CD4-positive, alpha-beta T cell treated with Interferon alpha-2 for 1 hour (primary cell): ENCODE results near the gene POMP.
"Not testable (repeated sequence)": the region's sequence is repeated elsewhere in the genome, so short reads cannot be mapped to it uniquely, and the experiment has no call there.

Source experiments
- DNase-seq, 2 donors: peaks; one replicate each; pipeline ENCODE4 v3.0.0-alpha.2; 2020 to 2022

The POMP gene

DNA sequence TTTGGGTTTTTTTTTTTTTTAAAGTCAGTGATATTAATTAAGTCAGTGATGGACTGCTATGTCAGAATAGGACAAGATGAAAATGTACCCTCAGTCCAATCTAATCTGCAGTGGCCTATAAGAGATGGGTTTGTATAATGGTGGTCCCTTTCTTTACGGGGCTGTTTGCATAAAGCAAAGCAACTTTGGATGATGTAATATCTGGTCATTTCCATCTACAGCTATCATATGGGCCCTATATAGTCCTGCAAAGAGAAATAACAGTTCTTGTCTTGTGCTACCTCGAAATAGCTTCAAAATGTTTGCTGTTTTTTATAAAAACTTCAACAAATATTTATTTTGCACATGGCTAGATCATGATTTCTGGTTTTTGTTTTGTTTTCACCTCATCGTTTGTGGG is 20.2 kb upstream of the POMP start:
- DNase-seq: no peak

DNA sequence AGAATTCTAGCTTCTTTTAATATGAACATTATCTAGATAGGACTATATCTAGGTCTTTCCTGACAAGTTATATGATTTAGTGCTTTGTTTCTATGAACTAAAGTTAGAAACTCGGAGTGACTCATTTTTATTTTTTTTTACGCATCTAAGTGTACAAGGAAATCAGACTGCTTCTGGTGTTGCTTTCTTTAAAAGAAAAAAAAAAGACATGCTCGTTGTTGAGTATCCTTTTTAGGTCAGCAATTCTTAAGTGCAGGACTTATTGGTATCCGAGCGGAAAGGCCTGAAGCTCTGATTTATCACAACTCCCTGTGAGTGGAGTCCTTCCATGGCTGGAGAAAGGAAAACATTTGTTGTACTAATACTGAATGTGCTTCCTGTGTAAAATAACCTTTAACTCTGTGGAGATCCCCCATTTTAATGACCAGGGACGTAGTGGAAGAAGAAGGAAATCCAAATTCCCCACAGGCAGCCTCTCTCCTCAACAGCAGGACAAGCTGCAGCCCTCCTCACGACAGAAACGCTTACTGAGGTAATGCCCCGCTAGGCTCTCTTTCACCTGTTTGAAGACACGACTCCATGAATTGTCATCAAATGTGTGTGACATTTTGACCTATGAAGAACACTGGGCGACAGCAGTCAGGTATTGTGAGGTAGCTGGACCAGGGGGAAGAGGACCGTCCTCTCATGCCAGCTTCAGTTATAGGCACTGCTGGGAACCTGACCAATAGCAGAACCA is 17.9 kb upstream of the POMP start:
- no peak for DNase-seq

DNA sequence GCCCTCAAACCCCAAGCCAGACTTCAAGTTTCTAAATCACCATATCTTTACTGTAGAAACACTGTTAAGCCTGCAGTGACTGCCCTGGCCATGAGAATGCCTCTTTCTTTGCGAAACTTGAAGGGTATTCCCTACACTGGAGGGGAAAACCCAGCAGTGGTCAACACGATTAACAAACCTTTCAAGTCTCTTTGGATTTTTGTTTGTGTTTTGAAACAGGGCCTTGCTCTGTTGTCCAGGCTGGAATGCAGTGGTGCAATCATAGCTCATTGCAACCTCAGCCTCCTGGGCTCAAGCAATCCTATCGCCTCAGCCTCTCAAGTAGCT is 17.4 kb upstream of the POMP start:
- no peak for DNase-seq

DNA sequence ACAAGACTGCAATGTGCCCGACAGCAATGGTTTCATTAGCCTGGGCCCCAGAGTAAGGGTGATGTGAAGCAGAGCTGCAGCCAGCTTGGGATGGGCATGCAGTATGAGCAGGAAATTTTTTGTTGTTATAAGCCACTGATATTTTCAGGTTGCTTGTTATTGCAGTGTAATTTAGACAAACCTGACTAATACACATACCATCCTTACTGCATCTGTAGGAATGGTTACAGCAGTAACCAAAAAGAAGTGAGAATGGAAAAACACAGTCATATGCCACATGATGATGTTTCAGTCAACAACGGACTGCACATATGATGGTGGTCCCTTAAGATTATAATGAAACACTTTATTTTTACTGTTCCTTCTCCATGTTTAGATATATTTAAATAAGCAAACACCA is 8.6 kb upstream of the POMP start:
- no peak for DNase-seq

DNA sequence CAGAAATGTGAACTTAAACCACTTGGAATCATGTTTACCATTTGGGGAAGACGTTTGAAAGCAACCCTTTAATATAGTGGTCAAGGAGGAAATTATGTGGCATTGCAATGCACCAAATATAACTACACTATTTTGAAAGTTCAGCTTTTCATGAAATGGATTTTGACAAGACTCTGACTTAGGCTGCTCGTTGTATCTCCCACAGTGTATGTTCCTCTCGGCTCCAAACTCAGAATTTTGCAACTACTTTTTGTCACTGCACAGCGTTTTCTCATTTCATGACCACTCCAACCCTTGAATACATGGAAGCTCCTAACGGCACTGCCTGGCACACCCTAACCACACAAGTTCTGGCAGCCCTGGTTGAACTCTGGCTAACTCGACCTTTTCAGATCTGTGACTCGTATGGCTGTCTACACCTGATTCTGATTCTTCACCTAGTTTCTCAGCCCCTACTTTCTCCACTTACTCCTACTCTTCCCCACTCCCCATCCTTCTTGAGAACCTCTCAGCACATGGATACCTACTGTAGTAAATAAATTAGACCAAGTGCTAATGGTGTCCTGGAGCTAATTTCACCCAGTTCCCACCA is 7.0 kb upstream of the POMP start:
- no peak for DNase-seq

DNA sequence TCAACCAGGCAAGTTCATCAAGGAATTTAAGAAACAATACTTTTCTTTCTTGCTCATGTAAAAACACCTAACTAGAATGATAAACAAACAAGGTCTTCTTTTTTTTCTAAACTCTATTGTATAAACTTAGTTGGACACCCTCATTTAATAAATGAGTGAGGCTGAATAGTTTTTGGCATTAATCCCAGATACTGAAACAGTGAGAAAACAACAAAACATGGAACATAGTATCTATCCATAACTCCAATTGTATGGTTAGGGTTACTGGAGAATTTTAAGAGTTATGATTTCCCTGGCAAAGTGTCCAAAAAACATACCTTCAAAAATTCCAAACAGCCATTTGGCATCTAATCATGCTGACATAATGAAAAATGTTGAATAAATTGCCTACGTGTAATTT is 5.8 kb upstream of the POMP start:
- DNase-seq: no peak

DNA sequence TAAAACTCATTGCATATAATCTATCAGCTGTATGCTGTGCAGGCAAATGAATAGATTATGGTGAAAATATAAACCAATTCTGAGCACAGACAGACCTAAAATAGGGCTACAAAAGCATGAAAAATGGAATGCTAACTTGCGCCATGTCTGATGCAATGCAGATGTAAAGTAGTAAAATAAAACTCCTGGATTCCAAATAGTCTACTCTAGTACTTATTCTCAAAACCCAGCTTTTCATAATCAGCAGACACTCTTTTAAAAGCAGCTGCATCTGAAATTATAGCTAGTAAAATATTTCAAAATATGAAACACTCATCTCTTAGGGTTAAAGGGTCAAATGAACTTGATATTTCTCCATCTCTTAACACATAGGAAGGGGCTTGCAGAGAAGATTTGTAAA is 4.7 kb upstream of the POMP start:
- no peak for DNase-seq

DNA sequence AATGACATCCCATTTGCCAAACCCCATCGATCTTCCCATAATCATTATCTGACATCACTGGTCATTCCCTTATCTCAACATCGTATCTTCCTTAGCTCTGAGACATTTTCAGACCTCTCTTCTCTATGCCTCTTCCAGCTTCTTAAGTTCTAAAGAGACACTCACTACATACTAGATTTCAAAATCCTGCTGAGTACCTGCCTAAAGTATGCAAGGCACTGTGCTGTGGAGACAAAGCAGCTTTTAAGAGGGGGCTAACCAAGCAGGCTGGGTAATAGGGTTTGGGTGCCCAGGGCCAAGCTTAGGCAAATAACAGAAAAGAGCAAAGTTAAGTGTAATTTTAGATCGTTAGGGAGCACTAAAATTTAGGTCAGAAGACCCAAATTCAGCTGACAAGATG is 3.4 kb upstream of the POMP start:
- DNase-seq: no peak

DNA sequence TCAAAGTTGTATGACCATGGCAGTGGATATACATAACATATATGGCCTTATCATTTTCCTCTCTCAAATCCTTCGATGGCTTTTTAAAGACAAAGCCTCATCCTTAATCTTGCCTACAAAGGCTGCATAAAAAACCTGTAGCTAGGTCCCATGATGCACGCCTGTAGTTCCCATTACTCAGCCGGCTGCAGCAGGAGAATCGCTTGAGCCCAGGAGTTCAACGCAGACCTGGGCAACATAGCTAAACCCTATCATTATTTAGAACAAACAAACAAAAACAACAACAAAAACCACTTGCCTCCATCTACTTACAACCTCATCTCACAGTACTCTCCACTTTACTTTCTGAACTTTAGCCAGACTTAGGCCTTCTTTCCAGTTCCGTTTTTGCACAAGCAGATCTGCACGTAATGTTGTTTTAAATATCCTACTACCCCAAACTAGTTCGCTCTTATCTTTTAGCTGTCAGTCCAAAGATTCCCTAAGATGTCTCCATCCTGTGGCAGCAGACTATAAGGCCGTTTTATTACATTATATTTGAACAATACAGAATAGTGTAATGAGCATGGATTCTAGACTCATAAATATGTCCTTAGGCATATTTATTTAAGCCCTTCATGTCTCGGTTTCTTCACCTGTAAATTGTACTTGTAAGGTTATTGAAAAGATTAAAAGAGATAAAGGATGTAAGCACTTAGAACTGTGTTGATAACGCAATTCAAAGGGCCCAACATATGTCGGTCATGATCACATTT is 969 bp upstream of the POMP start:
- DNase-seq: no peak

DNA sequence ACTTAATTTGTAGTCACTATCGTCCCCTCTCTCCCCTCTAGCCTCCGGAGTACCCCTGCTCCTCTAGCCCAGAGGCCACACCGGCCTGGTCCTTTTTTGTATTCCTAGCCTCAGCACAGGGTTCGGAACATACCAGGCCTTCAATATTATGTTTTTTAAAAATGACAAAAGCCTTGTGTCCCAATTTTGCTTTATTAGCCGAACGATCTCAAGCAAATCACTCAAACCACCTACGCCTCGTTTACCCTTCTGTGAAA is 463 bp upstream of the POMP start:
- DNase-seq: no peak

DNA sequence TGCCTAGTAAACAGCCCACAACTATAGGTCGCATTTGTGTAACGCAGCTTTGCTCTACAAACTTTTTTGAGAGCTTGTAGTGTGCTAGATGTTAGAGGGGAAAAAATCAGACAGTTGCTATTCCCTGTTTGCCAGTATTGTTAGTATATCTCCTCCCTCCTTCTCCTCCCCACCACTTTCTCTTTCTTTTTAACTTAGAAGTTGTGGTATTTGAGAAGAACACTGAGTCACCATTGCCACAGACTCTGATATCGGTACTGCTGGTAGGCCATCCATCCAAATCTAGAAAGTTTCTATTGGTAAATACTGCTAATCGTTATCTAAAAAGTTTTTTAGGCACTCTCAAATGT is 666 bp downstream of the POMP start:
- peak in 1 of 2 donors; percentile 62 for DNase-seq

DNA sequence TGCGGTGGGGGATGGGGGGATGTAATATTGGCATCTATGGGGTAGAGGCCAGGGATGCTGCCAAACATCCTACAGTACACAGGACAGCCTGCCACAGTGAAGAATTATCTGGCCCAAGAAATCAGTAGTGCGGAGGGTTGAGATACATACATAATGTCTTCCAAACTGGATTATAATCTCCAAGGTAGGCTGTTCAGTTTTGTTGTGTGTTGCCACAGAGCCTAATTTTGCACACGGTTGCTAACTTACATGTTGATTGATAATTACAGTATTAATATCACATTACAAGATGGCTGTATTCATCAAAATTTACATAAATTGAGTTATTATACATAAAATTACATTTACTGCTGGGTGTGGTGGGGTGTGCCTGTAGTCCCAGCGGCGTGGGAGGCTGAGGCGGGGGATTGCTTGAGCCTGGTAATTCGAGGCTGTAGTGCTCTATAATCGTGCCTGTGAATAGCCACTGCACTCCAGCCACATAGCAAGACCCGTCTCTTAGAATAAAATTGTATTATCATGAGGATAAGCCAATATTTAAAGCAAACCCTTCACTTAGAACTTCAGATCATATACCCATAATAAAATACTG is 8.1 kb downstream of the POMP start:
- DNase-seq: no peak

DNA sequence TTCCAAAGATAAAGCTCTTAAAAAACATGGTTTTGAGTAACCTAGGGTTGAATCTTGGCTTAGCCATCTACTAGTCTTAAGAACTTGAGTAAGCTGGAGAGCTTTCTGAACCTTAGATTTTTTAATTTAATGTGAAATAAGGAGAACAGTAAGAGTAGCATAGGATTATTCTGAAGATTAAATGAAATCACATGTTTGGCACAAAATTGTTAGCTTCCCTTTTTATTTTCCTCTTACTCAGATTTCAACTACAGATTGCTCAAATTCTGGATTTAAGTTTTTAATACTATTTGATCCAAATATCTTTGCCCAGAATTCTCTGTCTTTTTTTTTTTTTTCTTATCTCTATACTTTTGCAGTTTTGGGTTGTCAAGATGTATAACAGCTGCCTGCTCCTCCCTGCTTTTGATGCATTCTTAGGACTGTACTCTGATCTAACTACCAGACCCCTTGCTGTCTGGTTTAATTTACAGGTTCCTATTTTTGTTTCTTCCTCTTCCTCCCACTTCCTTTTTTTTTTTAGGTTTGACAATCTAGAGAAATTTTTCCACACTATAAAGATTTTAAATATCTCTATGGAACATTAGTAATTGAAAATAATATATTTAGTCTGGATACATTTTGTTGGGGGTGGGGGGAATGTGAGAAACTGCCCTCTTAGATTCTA is 12.3 kb downstream of the POMP start:
- no peak for DNase-seq

DNA sequence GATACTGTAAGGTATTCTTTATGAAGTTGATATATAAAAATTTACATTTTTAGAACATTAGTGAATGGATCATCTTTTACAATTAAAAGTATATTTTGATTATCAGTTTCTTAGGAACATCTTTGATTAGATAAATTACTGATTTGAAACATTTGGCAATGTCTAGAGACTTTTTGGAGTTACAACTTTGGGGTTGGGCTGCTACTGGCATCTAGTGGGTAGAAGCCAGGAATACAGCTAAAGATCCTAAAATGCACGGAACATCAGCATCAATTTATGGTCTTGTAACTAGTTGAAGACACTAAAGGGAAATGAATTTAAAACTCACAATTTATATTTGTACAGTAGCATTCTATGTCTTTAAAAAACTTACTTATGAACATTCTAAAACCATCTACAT is 19.9 kb downstream of the POMP start:
- no peak for DNase-seq

DNA sequence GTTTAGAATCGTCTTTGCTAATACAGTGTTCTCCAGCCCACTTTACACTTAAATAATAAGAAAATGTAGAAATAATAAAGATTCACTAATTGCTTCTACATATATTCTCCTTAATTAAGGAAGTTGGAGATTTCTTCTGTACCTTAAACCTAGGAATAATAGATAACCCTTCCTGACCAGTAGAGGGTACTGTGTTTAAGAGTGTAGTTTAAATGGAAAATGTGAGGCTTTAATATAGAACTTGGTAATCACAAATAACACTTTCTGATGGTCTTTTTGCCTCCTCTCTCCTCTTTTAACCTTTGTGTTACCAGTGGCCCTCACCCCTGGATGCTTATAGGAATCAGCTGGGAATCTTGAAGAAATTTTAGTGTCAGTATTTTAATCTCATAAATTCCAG is 20.7 kb downstream of the POMP start:
- no peak for DNase-seq

DNA sequence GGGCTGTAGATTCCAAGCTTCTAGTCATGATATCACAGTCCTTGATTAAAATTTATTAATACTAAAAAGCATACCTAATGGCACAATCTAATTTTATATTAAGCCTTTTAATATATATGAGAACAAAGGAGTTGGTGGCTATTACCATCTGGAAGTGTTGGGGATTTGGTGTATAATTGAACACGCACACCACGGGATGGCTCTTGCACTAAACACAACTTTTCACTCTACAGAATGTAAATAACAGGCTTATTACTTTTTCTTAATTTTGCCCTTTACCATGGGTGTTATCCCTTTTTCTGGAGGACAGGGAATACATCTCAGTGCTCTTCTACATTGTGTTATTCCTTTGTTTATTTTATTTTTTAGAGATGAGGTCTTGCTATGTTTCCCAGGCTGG is 21.6 kb downstream of the POMP start:
- DNase-seq: no peak

DNA sequence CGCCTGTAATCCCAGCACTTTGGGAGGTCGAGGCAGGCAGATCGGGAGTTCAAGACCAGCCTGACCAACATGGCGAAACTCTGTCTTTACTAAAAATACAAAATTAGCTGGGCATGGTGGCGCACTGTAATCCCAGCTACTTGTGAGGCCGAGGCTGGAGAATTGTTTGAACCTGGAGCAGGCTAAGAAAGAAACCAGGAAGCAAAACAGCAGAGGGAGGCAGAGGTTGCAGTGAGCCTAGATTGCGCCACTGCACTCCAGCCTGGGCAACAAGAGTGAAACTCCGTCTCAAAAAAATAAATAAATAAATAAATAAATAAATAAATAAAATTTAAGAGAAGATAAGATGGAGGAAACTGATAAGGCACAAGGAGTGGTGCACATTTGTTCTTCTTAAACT is 24.2 kb downstream of the POMP start:
- not testable (repeated sequence) for DNase-seq

DNA sequence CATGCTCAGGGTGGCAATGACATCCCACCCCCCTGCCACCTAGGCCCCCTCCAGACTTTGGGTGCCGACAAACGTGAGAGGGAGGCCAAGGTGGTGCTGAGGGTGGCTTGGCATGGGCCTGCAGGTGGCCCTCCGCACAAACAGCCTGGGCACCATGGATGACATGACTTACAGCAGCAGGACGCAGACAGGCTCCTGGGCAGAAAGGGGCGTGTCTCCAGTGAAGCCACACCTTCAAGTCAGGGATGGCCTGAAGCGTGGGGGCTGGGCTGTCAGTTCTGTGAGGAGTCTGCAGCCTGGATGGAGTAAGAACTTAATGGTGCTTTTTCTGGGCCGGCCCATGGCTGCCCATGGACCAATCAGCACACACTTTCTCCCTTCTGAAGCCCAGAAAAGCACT is 25.3 kb downstream of the POMP start:
- no peak for DNase-seq

DNA sequence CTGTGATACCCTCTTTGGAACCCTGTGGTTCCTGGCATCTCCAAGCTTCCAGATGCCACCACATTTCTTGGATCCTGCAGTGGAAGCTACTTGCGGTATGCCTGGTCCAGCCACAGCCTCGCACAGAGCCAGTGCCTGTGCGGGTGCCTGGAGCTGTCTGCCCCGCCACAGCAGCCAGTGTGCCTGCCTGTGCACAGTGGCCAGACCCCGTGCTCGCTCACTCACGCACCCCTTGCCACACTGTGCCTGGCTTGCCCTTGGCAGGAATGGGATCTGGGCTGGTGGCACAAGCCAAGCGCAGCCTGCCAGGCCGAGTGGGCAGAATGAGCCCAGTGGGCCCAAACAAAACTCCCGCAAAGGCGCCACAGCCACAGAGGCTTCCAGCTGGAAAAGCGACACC is 26.2 kb downstream of the POMP start:
- DNase-seq: no peak

DNA sequence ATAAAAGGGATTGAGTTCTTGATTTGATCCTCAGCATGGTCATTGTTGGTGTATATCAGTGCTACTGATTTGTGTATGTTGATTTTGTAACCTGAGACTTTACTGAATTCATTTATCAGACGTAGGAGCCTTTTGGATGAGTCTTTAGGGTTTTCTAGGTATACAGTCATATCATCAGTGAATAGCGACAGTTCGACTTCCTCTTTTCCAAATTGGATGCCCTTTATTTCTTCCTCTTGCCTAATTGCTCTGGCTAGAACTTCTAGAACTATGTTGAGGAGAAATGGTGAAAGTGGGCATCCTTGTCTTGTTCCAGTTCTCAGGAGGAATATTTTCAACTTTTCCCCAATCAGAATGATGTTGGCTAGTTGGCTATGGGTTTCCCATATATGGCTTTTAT is 27.0 kb downstream of the POMP start:
- no peak for DNase-seq

DNA sequence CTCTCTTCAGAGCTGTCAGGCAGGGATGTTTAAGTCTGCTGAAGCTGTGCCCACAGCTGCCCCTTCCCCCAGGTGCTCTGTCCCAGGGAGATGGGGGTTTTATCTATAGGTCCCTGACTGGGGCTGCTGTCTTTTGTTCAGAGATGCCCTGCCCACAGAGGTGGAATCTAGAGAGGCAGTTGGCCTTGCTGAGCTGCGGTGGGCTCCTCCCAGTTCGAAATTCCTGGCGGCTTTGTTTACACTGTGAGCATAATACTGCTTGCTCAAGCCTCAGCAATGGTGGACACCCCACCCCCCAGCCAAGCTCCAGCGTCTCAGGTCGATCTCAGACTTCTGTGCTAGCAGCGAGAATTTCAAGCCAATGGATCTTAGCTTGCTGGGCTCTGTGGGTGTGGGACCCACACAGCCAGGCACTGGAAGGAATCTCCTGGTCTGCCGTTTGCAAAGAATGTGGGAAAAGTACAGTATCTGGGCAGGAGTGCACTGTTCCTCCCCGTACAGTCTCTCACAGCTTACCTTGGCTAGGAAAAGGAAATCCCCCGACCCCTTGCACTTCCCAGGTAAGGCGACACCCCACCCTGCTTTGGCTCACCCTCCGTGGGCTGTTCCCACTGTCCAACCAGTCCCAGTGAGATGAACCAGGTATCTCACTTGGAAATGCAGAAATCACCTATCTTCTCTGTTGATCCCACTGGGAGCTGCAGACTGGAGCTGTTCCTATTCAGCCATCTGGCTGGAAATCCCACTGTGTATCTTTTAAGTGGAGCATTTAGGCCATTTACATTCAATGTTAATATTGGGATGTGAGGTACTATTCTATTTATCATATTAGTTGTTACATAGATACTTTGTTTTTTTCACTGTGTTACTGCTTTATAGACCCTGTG is 34.9 kb downstream of the POMP start:
- not testable (repeated sequence) for DNase-seq

DNA sequence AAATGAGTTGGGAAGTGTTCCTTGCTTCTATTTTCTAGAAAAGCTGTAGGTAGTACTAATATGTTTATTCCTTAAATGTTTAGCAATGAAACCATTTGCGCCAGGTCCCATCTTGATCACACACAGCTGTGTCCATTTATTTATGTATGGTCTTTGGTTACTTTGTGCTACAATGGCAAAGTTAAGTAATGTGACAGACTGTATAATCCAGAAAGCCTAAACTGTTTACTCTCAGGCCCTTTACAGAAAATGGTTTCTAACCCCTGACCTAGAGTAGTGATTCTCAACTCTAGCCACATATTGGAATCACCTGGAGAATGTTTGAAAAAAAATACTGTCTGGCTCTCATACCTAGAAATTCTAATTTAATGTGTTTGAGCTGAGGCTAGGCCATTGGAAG is 38.5 kb downstream of the POMP start:
- no peak for DNase-seq

DNA sequence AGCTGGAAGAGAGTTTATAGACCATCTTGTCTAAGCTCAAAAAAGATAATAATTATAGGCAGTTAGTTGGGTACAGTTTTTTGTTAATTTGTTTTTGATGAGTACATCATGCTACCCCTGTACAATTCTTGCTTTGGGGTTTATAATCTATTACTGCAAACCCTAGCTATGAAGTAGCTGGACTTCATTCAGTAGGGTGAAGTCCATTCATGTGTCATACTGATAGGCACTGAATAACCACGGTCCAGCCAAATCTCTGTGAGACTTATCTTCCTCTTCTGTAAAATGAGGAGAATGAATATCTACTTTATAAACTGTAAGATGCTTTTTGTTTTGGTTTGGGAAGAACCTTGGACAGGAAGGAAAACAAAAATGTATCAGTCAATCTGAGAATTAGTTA is 40.3 kb downstream of the POMP start:
- DNase-seq: no peak
